A204.1 (cell line): ENCODE measurements around the gene PHACTR1.

Experiments
- FAIRE-seq: peaks from 2 replicates; lab custom pipeline; 2012; peaks lifted over from hg19 to GRCh38; lab: Jason Lieb, UNC

Gene PHACTR1

DNA sequence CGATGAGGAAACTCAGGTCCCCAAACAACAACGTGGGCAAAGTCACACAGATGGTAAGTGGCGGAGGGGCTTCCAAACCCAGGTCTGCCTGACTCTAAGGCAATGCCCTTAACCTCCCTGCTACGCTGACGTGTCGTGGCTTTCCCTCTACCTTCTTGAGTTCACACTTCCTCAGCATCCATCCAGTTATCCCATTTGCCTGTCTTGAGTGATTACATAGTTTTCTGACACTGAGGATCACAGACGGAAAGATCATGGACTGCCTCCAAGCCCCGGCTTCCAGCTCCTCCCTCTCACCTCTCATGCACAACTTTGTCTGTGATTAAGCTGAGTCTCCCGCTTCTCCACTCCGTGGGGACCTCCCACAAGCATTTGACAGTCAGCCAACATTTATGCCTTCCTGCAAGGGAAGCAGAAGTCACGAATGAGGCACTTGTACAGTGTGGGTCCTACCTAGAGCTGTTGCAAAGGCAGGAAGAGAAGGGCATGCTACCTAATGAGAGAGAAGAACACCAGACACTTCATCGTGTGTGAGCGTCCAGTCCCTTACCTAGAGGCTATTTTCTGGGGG is 578.0 kb downstream of the PHACTR1 start:
- FAIRE-seq: no peak

DNA sequence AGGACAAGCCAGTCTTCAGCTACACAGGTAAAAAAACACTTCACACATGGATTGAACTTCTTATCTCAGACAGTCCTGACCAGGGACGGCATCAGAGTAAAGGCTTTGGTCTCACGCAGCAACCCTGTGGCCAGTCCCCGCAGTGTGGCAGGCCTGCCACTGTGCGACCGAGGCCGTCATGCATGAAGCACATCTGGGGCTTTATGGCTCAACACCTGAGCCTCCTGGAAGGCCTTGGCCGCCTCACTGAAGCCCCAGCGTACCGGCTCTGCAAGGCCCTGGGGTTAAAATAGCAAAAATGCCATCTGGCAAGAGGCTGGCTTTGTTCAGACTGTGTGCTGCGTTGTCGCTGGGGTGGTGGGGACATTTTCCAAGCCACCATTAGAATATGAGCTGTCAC is 579.0 kb downstream of the PHACTR1 start:
- FAIRE-seq: no peak

DNA sequence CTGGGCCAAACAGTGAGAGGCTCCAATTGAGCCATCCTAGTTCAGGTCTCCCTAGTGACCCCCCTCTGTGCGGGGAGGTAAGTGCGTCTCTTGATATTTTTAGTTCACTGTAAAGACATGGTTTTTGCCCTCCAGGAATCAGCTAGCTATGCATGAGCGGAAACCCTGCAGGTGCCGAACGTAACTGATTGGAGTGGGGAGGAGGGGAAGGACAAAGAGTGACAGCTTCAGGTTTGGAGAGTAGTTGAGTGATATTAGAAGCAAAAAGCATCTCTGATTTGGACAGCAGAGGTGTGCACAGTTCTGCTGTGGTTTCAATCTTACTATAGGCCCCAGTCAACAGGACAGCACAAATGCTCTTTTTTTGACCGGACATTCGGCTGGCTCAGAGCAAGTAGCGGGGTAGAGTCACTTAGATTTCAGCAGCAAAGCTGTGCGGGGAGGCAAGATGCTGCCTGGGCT is 580.0 kb downstream of the PHACTR1 start:
- FAIRE-seq: no peak

DNA sequence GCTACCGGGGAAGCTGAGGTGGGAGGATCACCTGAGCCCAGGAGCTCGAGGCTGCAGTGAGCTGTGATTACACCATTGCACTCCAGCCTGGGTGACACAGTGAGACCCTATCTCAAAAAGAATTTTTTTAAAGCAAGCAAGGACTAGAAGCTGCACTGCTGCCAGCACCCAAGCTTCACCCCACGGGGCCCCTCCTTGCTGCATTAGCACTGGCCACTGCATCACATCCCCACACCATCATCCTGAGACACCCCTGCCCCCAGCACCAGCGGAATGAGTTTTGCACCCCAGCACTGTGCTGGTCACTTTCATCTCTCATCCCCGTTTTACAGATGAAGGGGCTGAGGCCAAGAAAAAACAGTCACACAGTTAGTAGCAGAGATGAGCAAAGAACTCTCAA is 580.8 kb downstream of the PHACTR1 start:
- no peak for FAIRE-seq

DNA sequence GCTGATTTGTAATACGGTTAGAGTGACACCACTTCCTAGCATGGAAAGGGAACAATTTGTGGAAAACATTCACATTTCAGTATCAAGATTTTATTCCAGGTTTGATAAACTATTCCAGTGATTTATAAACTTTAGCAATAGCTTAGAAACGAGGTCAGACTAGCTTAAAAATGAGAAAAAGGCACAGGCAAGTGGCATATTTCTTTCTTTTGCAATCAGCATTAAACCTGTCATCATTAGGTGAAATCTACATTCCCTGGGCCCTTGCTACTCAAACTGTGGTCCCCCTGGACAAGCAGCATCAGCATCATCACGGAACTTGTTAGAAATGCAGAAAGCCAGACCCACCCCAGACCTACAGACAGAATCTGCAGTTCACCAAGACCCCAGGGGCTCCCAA is 581.9 kb downstream of the PHACTR1 start:
- FAIRE-seq: no peak

DNA sequence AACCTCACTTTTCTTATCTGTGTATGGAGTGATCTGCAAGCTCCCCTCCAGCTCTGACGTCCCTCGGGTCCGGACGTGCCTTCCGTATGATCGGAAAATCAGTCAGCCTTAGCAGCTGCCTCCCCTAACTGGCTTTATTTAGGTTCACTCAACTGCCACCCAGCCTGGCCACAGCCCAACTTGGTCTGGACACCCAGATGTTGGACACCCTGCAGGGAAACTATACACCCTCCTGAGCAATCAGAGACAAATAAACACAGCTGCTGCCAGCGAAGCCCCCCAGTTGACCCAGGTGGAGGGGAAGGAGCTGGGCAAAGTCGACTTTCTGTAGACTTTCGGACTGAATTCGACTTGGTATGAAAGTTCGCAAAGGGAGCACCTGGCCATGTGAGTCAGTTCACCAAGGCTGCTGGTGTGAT is 582.8 kb downstream of the PHACTR1 start:
- no peak for FAIRE-seq

DNA sequence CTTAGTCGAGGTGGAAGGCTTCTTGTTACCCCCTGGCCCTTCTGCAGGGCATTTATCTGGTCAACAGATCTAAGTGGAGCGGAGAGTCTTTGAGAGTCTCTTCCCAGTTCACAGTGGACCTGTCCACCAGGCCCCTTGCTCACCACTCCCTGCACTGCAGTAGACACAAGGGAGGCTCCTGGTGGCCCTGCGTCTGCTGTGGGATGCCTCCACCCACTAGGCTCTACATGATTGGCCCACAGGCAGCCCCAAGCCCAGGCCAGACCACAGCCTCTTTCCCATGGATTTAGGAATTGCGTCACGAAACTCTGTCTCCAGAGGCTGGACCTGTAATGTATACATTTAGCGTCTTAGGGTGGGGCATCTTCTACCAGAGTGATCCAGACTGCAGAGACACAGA is 583.4 kb downstream of the PHACTR1 start:
- no peak for FAIRE-seq

DNA sequence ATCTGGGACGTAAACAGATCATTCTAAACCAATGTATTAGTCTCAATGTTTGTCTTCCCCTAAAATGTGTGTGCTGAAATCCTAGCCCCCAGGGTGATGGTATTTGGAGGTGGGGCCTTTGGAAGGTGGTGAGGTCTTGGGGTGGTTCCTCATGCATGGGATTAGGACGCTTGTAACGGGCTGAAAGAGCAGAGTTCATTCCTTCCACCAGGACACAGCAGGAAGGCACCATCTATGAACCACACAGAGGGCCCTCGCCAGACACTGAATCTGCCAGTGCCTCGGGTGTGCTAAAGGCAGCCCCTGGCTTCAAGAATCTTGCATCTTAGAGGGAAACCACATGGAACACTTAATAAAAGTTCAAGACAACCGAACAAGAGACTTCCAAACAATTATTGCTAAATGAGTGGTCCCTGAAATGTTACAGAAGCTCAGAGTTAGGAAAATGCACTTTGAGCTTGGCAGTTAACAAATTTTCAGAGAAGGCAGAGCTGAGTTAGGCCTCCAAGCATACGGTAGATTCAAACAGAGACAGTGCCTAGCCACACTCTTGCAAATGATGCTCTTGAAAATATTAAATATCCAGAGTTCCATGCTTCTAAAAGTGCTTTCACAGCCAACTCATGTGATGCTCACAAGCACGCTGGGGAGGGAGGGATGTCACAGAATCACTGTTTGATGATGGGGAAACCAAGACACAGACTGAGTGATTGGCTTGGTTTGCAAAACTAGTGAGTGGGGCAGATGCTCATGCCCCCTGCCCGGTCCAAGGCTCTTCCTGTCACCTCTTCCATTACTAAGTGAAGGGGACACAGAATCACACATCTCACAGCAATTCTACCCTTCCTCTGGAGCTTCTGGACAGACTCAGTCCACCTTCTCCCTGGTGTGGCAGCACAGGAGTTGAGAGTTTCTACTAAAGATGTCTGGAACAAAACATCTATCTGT is 584.4 kb downstream of the PHACTR1 start:
- no peak for FAIRE-seq

DNA sequence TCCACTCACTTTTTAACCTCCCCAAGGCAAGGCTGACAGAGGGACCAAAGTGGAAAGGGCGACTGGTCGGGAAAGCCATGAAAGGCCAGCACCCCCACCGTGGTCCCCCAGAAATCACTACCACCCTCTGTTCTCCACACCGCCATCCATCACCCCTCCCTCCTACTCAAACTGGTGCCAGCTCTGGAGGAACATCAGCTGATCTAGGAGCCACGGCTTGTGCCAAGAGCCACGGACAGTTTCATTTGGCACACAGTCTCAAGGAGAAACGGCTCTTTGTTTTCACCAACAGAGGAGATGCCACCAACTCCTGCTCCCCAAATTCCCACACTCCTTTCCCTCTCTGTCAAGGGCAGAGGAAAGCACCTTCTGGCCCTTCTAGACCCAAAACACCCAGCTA is 585.7 kb downstream of the PHACTR1 start:
- no peak for FAIRE-seq

DNA sequence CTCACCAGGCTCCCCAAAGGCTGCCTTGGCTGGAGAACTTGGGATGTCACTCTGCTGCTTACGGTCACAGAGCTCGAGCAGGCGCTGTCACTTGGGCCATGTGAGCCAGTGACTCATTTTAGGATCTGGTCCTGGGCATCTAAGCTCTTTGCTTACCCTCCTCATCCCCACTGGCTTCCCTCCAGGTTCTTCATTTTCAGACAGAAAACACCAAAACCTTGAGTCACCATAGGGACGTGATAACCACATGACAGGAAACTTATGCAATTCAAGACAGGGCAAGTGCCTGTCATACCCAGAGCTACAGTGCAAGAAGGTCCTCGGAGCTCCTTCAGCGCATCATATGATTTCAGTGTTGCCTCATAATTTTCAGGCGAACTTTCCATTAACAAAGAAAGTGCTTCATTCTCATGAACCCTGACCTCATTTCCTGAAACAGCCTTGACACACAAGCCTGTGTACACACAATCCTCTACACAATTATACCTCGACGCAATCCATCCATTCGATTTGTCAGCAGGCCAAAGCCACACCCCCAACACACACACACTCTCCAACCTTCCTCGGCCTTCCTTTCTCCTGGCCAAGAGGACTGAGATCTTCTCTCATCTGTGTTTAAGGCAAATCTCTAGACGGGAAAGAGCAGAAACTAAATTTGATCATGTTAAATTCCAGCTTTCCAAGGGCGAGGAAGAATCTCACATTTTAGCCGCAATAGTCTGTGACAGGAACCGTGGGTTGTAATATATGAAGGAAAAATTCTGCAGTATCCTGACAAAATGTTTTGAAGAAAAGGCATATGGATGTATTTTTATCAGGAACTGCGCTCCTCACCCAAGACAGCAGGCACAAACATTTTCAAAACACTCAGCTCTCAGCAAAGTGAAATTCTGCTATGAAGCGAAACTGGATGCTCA is 586.4 kb downstream of the PHACTR1 start:
- FAIRE-seq: no peak

DNA sequence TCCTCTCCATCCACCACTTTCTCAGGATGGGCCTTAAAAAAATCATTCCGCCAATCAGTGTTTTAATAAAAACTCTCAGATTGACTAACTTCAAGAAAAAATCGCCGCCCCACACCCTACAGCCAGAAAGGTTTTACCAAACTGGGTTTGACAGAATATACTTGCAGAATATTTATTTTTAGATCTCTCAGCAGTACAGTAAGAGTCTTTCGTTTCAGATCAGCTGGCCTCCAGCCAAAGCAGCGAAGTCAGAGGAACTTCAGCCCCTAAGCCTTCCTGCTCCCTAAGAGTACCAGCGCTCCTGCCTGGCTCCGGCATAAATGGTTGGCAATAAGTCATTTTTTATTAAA is 587.1 kb downstream of the PHACTR1 start:
- FAIRE-seq: no peak

DNA sequence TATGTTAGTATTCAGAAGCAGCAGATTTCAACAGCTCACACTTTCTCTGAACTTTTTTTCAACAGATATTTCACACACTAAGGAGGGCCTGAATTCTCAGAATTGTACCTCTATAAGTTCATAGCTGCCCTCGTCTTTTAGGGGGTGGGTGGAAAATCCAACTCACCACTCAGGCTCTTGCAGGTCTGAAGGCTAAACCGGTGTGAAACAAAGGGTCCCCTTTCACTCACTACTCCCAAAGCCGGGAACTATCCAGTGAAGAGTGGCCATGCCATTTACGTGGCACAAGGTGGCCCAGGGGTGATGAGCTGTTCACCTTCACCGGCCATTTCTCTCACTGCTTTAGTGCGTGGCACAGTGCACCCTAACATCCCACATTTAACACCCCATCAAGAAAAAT is 587.5 kb downstream of the PHACTR1 start:
- FAIRE-seq: no peak

DNA sequence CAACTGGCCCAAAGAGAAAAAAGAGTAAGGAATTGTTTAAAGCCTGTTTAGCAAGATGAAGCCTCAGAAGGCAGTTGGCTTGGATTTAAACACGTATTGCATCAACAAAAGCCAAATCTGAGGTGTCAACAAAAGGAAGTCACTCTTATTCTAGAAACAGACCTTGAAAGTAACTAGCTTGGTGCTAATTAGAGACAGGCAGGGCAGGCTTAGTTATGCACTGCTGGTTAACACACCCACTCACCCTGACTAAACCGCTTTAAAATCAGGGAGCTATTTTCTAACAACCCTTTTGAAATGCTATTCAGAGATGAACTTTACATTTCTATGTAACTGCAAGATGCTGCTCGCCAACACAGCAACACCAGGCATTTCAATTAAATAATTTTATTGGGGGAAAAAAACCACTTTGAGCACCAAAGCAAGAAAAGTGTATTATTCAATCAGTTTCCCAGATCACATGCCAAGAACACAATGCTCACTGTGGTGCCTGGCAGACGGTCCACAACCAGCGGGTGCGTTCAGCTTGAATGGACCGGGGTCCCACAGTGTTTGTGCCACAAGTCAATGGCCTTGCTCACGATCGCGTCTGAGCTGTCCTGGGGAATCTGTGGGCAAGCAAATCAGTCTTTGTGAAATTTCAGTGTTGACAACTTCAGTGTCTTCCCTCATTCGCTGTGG is 588.2 kb downstream of the PHACTR1 start:
- no peak for FAIRE-seq

DNA sequence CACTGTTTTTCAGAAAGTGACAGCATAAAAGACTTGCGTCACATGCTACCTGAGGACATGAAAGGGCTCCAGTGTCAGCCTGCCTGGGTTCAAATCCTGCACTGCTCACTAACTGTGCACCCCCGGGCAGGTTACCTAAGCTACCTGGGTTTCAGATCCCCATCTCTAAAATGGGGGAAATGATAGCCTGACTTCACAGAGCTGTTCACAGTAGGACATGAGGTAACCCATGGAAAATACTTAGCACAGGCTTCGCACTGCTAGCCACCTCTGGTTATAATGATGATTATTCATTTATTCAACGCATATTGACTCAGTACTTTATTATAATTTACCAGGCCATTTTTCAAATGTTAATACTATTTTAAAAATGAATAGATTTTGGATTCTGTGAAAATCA is 588.7 kb downstream of the PHACTR1 start:
- no peak for FAIRE-seq

DNA sequence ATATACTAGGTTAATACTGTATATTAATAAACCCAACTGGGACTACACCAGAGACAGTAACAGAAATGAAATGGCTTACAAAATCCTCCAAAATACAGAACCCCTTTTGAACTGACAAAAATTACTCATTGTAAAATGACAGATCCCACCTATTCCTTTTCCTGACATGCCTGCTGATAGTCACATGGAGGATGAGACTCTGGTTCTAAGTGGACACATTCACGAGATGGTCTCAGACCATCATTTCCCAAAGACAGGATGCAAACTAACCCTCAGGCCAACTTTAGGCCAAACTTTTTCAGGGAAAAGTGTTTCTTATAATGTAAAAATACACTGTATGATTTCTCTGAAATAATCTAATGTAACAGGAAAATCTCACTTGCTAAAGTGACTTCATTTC is 589.2 kb downstream of the PHACTR1 start:
- no peak for FAIRE-seq

DNA sequence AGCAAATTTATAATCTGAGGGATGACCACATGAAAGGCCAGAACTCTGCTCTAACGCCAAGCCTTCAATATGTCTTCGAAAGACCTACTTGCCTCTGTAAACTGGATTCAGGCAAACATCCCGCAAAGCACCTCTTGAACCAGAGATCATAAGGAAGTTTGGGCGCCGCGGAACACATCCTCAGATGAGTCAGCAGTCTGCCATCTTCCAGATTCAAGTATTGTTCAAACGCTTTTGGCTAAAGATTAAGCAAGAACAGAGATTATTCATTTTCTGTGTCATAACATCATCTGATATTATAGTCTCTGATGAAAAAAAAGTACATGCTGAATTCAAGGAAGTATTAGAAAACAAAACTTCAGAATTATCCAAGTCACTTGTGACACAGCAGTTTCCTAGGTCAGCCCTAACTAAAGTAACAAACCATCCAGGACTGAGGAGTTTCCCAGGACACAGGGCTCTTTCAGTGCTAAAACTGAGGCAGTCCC is 591.0 kb downstream of the PHACTR1 start:
- FAIRE-seq: no peak

DNA sequence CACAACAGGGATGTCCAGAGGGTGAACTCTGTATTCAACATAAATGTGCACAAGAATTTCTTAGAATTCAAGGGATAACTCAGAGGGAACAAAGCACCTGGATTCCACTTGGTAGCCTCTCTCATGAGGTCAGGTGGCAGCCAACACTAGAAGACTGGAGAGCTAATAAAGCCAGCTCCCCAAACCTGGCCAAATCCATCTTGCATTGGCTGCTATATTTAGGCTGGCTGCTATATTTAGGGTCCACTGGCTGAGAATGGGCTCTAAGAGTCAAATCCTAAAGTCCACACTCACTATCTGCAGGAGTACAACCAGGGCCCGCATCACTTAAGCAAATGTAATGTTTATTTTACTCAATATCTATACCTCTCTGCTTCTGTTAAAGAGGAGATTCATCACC is 591.8 kb downstream of the PHACTR1 start:
- no peak for FAIRE-seq

DNA sequence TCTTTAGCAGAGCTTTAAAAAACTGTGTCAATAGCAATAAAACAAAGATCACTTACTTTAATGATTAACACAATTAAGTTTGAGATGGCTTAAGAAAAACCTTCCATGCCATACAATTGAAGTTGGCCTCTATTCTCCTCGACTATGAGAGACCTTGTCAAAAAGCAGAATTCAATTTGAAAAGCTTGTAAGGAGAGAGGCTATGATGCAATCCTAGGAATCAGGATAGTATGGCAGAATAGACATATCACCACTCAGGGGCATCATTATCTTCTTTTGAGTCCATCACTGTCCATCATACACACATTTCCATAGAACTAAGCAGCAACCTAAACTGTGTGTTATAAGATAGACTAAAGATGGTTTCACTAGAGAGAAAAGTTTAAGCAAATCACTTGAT is 594.6 kb downstream of the PHACTR1 start:
- no peak for FAIRE-seq

DNA sequence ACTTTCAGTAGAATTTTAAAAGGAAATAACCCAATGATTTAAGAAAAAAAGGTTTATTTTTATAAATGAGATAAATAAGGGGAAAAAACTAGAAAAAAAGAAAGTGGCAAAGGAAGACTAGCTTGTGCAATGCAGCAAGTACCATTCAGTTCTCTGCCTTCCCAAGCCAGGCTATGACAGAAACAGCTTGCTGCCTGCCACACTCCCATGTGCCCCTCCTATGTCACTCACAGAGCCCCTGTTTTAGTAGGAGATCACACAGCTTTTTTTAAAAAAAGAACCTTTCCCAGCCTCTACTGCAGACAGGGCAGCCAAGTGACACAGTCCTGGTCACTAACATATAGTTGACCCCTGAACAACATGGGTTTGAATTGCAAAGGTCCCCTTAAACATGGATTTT is 598.2 kb downstream of the PHACTR1 start:
- no peak for FAIRE-seq

DNA sequence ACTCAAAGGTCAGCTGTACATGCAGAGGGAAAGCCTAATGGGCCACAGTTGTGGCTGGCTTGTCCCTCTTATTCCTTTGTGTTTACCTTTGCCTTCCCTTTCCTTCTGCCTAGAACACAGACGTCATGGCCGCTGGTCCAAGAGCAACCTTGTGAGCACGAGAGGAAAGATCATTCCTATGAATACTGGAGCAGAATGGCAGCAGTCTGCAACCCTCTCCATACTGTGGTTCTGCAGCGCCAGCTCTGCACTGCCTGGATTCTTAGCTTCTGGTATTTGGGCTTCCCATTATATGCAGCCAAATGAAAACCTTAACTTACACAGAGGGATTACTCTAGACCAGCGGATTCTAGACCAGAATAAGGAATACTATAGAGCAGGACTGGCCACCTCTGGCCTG is 599.3 kb downstream of the PHACTR1 start:
- FAIRE-seq: no peak

DNA sequence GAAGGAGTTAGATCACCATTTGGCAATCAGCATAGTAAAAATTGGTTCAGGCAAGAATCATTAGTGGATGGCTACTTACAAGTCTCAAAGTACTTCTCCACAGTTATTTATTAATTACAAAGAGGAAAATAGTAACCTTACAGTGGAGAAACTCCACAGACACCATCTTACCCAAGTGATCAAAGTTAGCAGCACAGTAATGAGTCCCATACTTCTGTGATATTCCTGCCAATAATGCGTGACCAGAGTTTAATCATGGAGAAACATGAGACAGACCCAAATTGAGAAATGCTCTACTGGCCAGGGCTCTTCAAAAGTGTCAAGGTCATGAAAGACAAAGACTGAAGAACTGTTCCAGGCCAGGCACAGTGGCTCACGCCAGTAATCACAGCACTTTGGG is 602.3 kb downstream of the PHACTR1 start:
- no peak for FAIRE-seq

DNA sequence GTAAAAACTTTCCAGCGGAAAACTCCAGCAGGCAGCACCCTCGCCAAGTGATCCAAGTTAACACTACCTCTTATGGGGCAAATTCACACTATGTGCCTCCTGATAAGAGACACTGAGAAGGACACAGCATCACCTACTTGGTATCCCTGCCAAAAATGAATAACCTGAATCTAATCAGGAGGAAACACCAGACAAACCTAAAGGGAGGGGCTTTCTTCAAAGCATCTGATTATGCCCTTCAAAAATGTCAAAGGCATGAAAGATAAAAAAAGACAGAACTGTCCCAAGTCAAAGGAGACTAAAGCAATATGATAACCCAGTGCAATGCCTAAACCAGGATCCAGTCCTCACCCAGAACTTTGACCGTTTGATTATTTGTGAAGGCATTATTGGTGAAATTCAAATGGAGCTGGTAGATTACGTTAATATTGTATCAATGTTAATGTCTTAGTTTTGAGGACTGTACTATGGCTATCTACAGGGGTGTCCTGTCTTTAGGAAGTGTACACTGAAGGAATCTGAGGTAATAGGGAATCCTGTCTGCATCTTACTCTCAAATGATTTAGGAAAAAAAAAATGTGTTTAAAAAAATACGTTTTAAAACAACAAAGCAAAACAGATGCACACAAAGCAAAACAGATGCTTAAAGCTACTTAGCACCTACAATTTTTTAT is 603.5 kb downstream of the PHACTR1 start:
- no peak for FAIRE-seq
